CD8-positive, alpha-beta memory T cell (primary cell): ENCODE measurements around the gene RPL27. TPM values are rescaled to one million over a fixed set of nuclear protein-coding genes. Genes with fewer than 3 reads are reported as not detected.
"Not testable (repeated sequence)": the region's sequence is repeated elsewhere in the genome, so short reads cannot be mapped to it uniquely, and the experiment has no call there.

Source experiments
- CTCF ChIA-PET: fragments of 350-600 bp; sonication (Branson Sonifier 250); formaldehyde crosslinking; loops from one replicate; lab custom pipeline; 2021; ENCODE audit warnings: antibody characterized with exemption; lab: Charles Lee
- POLR2A ChIA-PET: fragments of 350-600 bp; sonication (Branson Sonifier 250); formaldehyde crosslinking; loops from one replicate; lab custom pipeline; 2021; ENCODE audit warnings: antibody characterized with exemption; lab: Charles Lee
- DNase-seq, 5 donors: peaks; one replicate each; pipeline versions ENCODE4 v3.0.0 to v3.0.0-alpha.2; 2020 to 2022; ENCODE audit warnings: mixed read lengths in 1 of 5
- H3K27ac ChIP-seq: one replicate; pipeline ENCODE4 v1.7.0; 2013; ENCODE audit warnings: low read depth, mild to moderate bottlenecking, low read length, moderate library complexity
- H3K27me3 ChIP-seq: 2 replicates; pipeline ENCODE4 v1.7.0; 2013; ENCODE audit warnings: low read length, mild to moderate bottlenecking; ENCODE audit not compliant: insufficient read depth, poor library complexity, severe bottlenecking
- H3K36me3 ChIP-seq: 2 replicates; pipeline ENCODE4 v1.7.0; 2013; ENCODE audit warnings: mild to moderate bottlenecking, low read length, moderate library complexity; ENCODE audit not compliant: insufficient read depth
- H3K4me1 ChIP-seq: 2 replicates; pipeline ENCODE4 v1.7.0; 2013; ENCODE audit warnings: mild to moderate bottlenecking, low read length, moderate library complexity; ENCODE audit not compliant: insufficient read depth
- H3K4me3 ChIP-seq: 2 replicates; pipeline ENCODE4 v1.7.0; 2013; ENCODE audit warnings: mild to moderate bottlenecking, low read length
- H3K9me3 ChIP-seq: 2 replicates; pipeline ENCODE4 v1.7.0; 2013; ENCODE audit warnings: mild to moderate bottlenecking, low read length
- H3K27ac Mint-ChIP-seq, 8 donors: one replicate each; pipeline ENCODE4 v1.8.0; 2020 to 2021; ENCODE audit warnings: mixed read lengths in 8 of 8, mild to moderate bottlenecking in 6 of 8, inconsistent platforms in 3 of 8, moderate library complexity in 3 of 8
- H3K27me3 Mint-ChIP-seq, 2 donors: one replicate each; pipeline ENCODE4 v1.8.0; 2020 to 2021; ENCODE audit warnings: mixed read lengths in 2 of 2, mild to moderate bottlenecking in 1 of 2, moderate library complexity in 1 of 2
- H3K36me3 Mint-ChIP-seq, 3 donors: one replicate each; pipeline ENCODE4 v1.8.0; 2020 to 2021; ENCODE audit warnings: mixed read lengths in 3 of 3, inconsistent platforms in 1 of 3, mild to moderate bottlenecking in 1 of 3
- H3K4me1 Mint-ChIP-seq, 3 donors: one replicate each; pipeline ENCODE4 v1.8.0; 2020 to 2021; ENCODE audit warnings: mixed read lengths in 3 of 3, inconsistent platforms in 1 of 3, mild to moderate bottlenecking in 1 of 3
- H3K4me3 Mint-ChIP-seq, 7 donors: one replicate each; pipeline ENCODE4 v1.8.0; 2020 to 2021; ENCODE audit warnings: mixed read lengths in 7 of 7, mild to moderate bottlenecking in 6 of 7, moderate library complexity in 4 of 7, inconsistent platforms in 2 of 7
- H3K9me3 Mint-ChIP-seq, 5 donors: one replicate each; pipeline ENCODE4 v1.8.0; 2020 to 2022; ENCODE audit warnings: mixed read lengths in 5 of 5, mild to moderate bottlenecking in 3 of 5, moderate library complexity in 2 of 5, inconsistent platforms in 1 of 5
- polyA plus RNA-seq: library from polyadenylated mRNA; unstranded; fragments of 300-500 nt; fragmentation: Illumina TruSeq; gene quantifications from one replicate; pipeline ENCODE4 v1.2.3, GENCODE V29; 2021
- total RNA-seq, 2 experiments: library from RNA; stranded (reverse); gene quantifications; one replicate each; pipeline ENCODE4 v1.2.3, GENCODE V29; 2021

Gene RPL27
- total and polyA plus RNA-seq, 3 experiments from 2014 or later = 1,412 to 1,922 (median 1,428) TPM

DNA sequence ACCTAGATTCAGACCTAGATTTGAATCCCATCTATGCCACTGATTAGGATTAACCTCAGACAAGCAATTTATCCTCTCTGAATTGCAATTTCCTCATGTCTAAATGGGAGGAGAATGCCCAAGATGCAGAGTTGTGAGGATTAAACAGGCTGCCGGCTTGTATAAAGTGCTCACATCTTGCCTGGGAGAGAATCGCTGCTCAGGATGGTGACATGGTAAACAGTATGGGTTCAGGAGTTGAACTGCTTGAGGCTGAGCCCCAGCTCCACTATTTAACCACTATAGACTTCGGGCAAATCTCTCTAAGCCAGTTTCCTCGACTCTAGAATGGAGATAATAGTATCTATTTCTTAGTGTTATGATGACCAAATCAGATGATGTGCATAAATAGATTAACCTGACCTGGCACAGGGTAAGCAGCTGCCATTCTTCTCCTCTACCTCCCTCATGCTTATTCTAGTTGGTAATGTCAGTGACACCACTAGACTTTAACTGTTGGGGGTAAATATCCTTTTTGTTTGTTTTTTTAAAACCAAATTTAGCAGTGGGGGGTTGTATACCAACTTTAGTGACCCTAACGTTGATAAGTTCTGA, 732 bp upstream of the RPL27 start:
- Mint-ChIP-seq H3K4me3 (peak overlapping the region; percentile 79 to 97 (median 96)), H3K36me3 (peaks cover 3 to 56% (median 4%) of the 10 kb centered on the region in 3 donors), H3K27ac (peak overlapping the region; percentile 89 to 100 (median 99)), H3K27me3 (no peaks in the 10 kb centered on the region), H3K9me3 (no peaks in the 10 kb centered on the region), H3K4me1 (peaks cover 22 to 31% (median 29%) of the 10 kb centered on the region in 3 donors)
- Histone ChIP-seq H3K4me1 (peaks cover 22% of the 10 kb centered on the region), H3K9me3 (no peaks in the 10 kb centered on the region), H3K27ac (peak overlapping the region; percentile 48), H3K4me3 (no peak overlapping the region), H3K27me3 (no peaks in the 10 kb centered on the region), H3K36me3 (peaks cover 23% of the 10 kb centered on the region)
- DNase-seq = peak in 1 of 5 donors; percentile 37
- POLR2A ChIA-PET = interaction anchor here (0.6 to 2.2 kb wide), 26 partner anchors 9 to 1905 kb away, joined by 3 to 28 read pairs (median 5); partner anchors contain the start of genes ARL4D, BECN1, BRCA1 and DHX8
- CTCF ChIA-PET = interaction anchor here (0.7 to 2.4 kb wide), 21 partner anchors 9 to 486 kb away, joined by 3 to 16 read pairs (median 5); partner anchors contain the start of genes DHX8, IFI35, NBR1 and PSME3

DNA sequence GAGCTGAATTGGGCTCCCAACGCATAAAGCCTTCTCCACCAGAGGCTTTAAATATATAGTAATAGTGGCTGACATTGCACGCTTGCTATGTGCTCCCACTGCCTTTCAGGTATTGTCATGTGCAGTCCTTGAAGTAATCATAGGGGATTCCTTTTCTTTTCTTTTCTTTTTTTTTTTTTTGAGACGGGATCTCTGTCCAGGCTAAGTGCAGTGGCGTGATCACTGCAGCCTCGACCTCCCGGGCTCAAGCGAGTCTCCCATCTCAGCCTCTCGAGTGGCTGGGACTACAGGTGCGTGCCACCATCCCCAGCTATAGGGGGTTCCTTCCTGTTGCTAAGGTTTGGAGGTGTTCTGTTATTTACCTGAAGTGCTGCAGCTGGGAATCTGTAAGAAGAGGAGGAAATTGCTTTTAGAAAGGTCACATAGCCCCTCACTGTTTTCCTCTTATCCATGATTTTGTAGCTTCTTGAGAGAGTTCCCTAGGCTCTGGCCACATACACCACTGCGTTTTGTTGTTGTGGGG, 845 bp downstream of the RPL27 start:
- H3K27me3 ChIP-seq = no peaks in the 10 kb centered on the region
- H3K4me3 ChIP-seq = peak overlapping the region; percentile 90
- Mint-ChIP-seq H3K27ac (peak overlapping the region; percentile 89 to 100 (median 99)), H3K4me3 (peak overlapping the region; percentile 79 to 97 (median 96)), H3K36me3 (peaks cover 3 to 57% (median 4%) of the 10 kb centered on the region in 3 donors), H3K27me3 (no peaks in the 10 kb centered on the region), H3K9me3 (no peaks in the 10 kb centered on the region), H3K4me1 (peaks cover 22 to 31% (median 29%) of the 10 kb centered on the region in 3 donors)
- no peak for DNase-seq
- H3K36me3 ChIP-seq = peaks cover 18% of the 10 kb centered on the region
- peaks cover 22% of the 10 kb centered on the region for H3K4me1 ChIP-seq
- peak overlapping the region; percentile 94 for H3K27ac ChIP-seq
- POLR2A ChIA-PET = interaction anchor here (0.7 to 2.2 kb wide), 12 partner anchors 8 to 485 kb away, joined by 4 to 28 read pairs (median 7); partner anchors contain the start of genes DHX8, IFI35, NBR1 and RND2
- CTCF ChIA-PET = interaction anchor here (1.1 to 2.4 kb wide), 10 partner anchors 8 to 484 kb away, joined by 3 to 16 read pairs (median 8); partner anchors contain the start of genes BRCA1, DHX8, IFI35 and PTGES3L
- no peaks in the 10 kb centered on the region for H3K9me3 ChIP-seq

DNA sequence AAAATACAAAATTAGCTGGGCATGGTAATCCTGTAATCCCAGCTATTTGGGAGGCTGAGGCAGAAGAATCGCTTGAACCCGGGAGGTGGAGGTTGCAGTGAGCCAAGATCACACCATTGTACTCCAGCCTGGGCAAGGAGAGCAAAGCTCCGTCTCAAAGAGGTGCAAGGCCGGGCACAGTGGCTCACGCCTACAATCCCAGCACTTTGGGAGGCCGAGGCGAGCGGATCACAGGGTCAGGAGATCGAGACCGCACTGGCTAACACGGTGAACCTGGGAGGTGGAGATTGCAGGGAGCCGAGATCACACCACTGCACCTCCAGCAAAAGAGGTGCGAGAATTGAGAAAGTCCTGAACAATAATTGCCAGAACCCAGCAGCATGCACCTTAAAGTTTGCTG, 2.7 kb downstream of the RPL27 start:
- Histone ChIP-seq H3K4me1 (peaks cover 22% of the 10 kb centered on the region), H3K36me3 (peaks cover 18% of the 10 kb centered on the region)
- H3K27me3 Mint-ChIP-seq, CTCF ChIA-PET, DNase-seq, H3K27ac ChIP-seq, H3K27me3 ChIP-seq, POLR2A ChIA-PET, H3K9me3 Mint-ChIP-seq, H3K9me3 ChIP-seq, H3K4me3 ChIP-seq: not testable (repeated sequence)
- Mint-ChIP-seq H3K27ac (peak overlapping the region in 2 of 8 donors; percentile 51 to 66), H3K36me3 (peaks cover 3 to 57% (median 4%) of the 10 kb centered on the region in 3 donors), H3K4me1 (peaks cover 19 to 31% (median 29%) of the 10 kb centered on the region in 3 donors), H3K4me3 (peak overlapping the region in 1 of 7 donors; percentile 35)

DNA sequence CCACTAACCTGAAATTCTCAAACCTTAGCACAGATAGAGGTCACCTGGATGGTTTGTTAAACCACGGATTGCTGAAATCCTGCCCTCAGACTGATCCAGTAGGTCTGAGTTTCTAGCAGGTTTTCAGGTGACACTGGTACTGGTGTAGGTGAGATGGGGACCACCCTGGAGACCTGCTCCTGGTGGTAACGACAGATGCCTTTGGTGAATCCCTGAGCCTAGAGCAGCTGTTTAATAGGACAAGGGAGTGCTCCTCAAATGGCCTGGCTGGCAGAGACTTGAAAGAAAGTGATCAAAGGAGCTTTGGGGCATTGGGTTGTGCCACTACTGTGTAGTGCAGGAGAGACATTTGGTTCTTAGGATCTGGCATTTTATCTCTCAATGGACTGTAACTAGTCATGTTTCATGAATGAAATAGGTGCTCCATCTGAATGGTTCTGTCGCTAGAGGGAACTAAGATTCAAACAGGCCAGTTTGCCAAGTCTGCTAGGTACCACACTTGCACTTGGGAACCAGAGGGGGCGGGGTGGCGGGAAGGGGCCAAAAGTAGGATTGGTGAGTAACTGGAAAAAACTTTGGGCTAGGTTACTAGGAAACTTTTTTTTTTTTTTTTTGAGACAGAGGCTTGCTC, 5.4 kb downstream of the RPL27 start:
- ChIA-PET POLR2A (no interaction called here), CTCF (no interaction called here)
- peaks cover 18% of the 10 kb centered on the region for H3K36me3 ChIP-seq
- no peak for DNase-seq
- Mint-ChIP-seq H3K4me3 (peak overlapping the region in 1 of 7 donors; percentile 76), H3K27ac (peak overlapping the region in 4 of 8 donors; percentile 44 to 84 (median 50)), H3K36me3 (peaks cover 3 to 59% (median 4%) of the 10 kb centered on the region in 3 donors), H3K4me1 (peaks cover 22 to 33% (median 30%) of the 10 kb centered on the region in 3 donors), H3K27me3 (no peaks in the 10 kb centered on the region), H3K9me3 (no peaks in the 10 kb centered on the region)
- H3K4me3 ChIP-seq = no peak overlapping the region
- H3K9me3 ChIP-seq = no peaks in the 10 kb centered on the region
- H3K27ac ChIP-seq = no peak overlapping the region
- H3K4me1 ChIP-seq = peaks cover 29% of the 10 kb centered on the region
- no peaks in the 10 kb centered on the region for H3K27me3 ChIP-seq

DNA sequence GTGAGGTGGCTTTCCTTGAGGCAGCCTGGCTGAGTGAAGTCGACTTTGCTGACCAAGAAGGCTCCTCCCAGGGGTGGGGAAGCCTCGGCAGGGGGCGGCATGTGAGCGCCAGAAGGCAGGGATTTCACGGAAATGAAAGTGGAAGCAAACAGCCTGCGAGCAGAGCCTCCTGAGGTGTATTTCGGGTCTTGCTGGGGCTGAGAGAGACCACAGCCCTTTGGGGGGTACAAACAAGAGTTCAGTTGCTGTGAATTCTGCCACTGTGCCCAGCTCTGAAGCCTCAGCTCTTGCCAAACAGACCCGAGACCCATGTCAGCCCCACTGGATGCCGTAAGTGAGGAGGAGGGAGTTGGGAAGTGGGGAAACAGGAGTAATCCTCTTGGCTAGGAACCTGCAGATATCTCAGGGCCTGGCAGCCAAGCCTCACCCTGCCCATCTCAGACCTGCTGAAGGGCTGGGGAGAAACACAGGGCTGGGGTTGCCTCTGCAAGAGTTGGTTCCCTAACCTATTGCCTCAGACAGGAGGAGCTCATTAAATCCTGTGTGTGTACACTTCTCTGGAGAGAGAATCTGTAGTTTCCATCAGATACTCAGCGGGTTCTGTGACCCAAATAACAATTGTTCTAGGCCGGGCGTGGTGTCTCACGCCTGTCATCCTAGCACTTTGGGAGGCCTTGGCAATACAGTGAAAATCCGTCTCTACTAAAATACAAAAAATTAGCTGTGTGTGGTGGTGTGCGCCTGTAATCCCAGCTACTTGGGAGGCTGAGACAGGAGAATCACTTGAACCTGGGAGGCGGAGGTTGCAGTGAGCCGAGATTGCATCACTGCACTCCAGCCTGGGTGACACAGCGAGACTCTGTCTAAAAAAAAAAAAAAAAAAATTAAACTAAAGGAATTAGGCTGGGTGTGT, 8.7 kb downstream of the RPL27 start, which contains the start of gene IFI35:
TSS of gene IFI35 (plus strand) at position 146 of the 913 bp plus-strand sequence. CDS start at position 310, 164 bp downstream.
- no peaks in the 10 kb centered on the region for H3K9me3 ChIP-seq
- peak within 1 kb of the TSS; percentile 96 for H3K4me3 ChIP-seq
- ChIA-PET CTCF (interaction anchor here (0.7 to 2.3 kb wide), 10 partner anchors 9 to 477 kb away, joined by 3 to 10 read pairs (median 4); partner anchors contain the start of genes DHX8, RPL27, TMEM106A and VAT1), POLR2A (interaction anchor here (0.6 to 1.2 kb wide), 4 partner anchors 9 to 354 kb away, joined by 3 to 12 read pairs (median 3); partner anchors contain the start of gene RPL27)
- Mint-ChIP-seq H3K27me3 (no peaks in the 10 kb centered on the region), H3K27ac (peak within 1 kb of the TSS; percentile 91 to 100 (median 100)), H3K4me3 (peak within 1 kb of the TSS; percentile 99 to 100 (median 100)), H3K4me1 (peaks cover 21 to 30% (median 24%) of the 10 kb centered on the region in 3 donors), H3K36me3 (peaks cover 0 to 43% (median 5%) of the 10 kb centered on the region in 3 donors), H3K9me3 (no peaks in the 10 kb centered on the region)
- H3K27ac ChIP-seq = peak within 1 kb of the TSS; percentile 91
- H3K4me1 ChIP-seq = peaks cover 17% of the 10 kb centered on the region
- no peaks in the 10 kb centered on the region for H3K36me3 ChIP-seq
- no peaks in the 10 kb centered on the region for H3K27me3 ChIP-seq
- DNase-seq = peak; percentile 73 to 89 (median 77)

DNA sequence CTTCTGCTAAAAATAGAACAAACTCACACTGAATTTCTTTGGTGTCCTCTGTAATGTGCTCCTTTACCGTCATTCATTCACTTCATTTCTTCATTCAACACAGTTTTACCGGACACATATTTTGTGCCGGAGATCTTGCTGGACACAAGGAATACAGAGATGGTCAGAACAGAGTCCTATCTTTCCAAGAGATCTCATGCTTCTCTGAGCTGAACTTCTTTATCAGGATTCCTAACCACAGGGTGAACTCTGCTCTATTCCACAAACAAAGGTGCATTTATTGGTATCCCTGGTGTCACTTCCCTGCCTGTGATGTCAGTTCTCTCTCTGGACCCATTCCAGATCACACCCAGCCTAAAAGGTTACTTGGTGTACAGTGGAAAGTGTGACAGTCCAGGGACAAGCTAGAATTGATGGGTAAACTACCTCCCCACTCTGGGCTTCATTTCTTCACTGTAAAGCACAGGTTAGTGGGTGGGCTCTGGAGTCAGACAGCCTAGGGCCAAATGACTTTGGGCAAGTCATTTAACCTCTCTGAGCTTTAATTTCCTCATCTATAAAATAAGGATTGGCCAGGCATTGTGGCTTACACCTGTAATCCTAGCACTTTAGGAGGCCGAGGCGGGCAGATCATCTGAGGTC, 12.6 kb downstream of the RPL27 start:
- H3K4me3 ChIP-seq = no peak overlapping the region
- Mint-ChIP-seq H3K4me1 (peaks cover 21 to 37% (median 24%) of the 10 kb centered on the region in 3 donors), H3K27me3 (no peaks in the 10 kb centered on the region), H3K36me3 (peaks cover 0 to 54% (median 11%) of the 10 kb centered on the region in 3 donors), H3K27ac (peak overlapping the region in 3 of 8 donors; percentile 14 to 64 (median 60)), H3K4me3 (peak overlapping the region in 2 of 7 donors; percentile 11 to 72), H3K9me3 (no peaks in the 10 kb centered on the region)
- CTCF ChIA-PET = interaction anchor here (0.7 kb wide), 2 partner anchors 13 kb away, joined by 3 read pairs; partner anchors contain the start of gene RPL27
- H3K4me1 ChIP-seq = peaks cover 17% of the 10 kb centered on the region
- no peaks in the 10 kb centered on the region for H3K9me3 ChIP-seq
- H3K36me3 ChIP-seq = peaks cover 12% of the 10 kb centered on the region
- H3K27ac ChIP-seq = no peak overlapping the region
- no peak for DNase-seq
- no peaks in the 10 kb centered on the region for H3K27me3 ChIP-seq
- POLR2A ChIA-PET = no interaction called here
